IMR-90 (cell line): ENCODE data around the gene EIF4G3. TPM values are rescaled to one million over a fixed set of nuclear protein-coding genes. Genes with fewer than 3 reads are reported as not detected.

Experiments used
- ATAC-seq: fragments of 200-7000 bp; cut with Tn5 transposase; 2 replicates; pipeline ENCODE4 v1.9.1; 2020; ENCODE audit warnings: low read depth, mild to moderate bottlenecking, moderate library complexity
- BruUV-seq: library from RNA; stranded (reverse); fragments of 400-500 nt; replicated peaks from 2 replicates; lab custom pipeline; 2021; lab: Mats Ljungman, UMichigan
- CTCF ChIA-PET: fragments of 300-600 bp; formaldehyde crosslinking; extraction: SDS; loops from one replicate; lab custom pipeline; 2021; ENCODE audit warnings: antibody characterized with exemption; lab: Yijun Ruan, JAX
- POLR2A ChIA-PET: fragments of 300-600 bp; sonication (Branson Sonifier 250); formaldehyde crosslinking; loops from one replicate; lab custom pipeline; 2022; ENCODE audit warnings: antibody characterized with exemption; ENCODE audit not compliant: unreplicated experiment; lab: Charles Lee
- DNase-seq: peaks from one replicate; pipeline ENCODE4 v3.0.0; 2013
- H2AFZ ChIP-seq: replicated peaks from 2 replicates; pipeline ENCODE3; 2013; ENCODE audit warnings: low read length, mild to moderate bottlenecking; ENCODE audit not compliant: poor library complexity
- H2AK5ac ChIP-seq: 2 replicates; pipeline ENCODE4 v1.6.1; 2013; ENCODE audit warnings: low read depth, low read length, inconsistent platforms
- H2AK9ac ChIP-seq: replicated peaks from 2 replicates; pipeline ENCODE3; 2013; ENCODE audit warnings: mild to moderate bottlenecking, low read depth, low read length, moderate library complexity; ENCODE audit not compliant: poor library complexity
- H2BK120ac ChIP-seq: 2 replicates; pipeline ENCODE4 v1.6.1; 2013; ENCODE audit warnings: low read depth, low read length, inconsistent platforms
- H2BK15ac ChIP-seq: 3 replicates; pipeline ENCODE4 v1.6.1; 2013; ENCODE audit warnings: low read depth, low read length, inconsistent platforms
- H2BK20ac ChIP-seq: 2 replicates; pipeline ENCODE4 v1.6.1; 2013; ENCODE audit warnings: low read depth, mild to moderate bottlenecking, inconsistent platforms, low read length, moderate library complexity
- H2BK5ac ChIP-seq: 2 replicates; pipeline ENCODE4 v1.6.1; 2013; ENCODE audit warnings: mild to moderate bottlenecking, low read depth, low read length, inconsistent platforms; ENCODE audit not compliant: poor library complexity, severe bottlenecking
- H3K14ac ChIP-seq: replicated peaks from 2 replicates; pipeline ENCODE4 v1.6.1; 2013; ENCODE audit warnings: low read depth, low read length, inconsistent platforms
- H3K18ac ChIP-seq: 2 replicates; pipeline ENCODE4 v1.6.1; 2013; ENCODE audit warnings: low read depth, low read length, control low read depth
- H3K23ac ChIP-seq: 2 replicates; pipeline ENCODE4 v1.6.1; 2013; ENCODE audit warnings: low read depth, low read length, inconsistent platforms
- H3K27ac ChIP-seq: 2 replicates; pipeline ENCODE4 v1.5.1; 2013; ENCODE audit warnings: mild to moderate bottlenecking, control low read depth, low read length; ENCODE audit not compliant: insufficient read depth
- H3K27me3 ChIP-seq: 2 replicates; pipeline ENCODE4 v1.6.1; 2013; ENCODE audit warnings: low read length; ENCODE audit not compliant: control insufficient read depth, insufficient read depth
- H3K36me3 ChIP-seq: 2 replicates; pipeline ENCODE4 v1.6.1; 2013; ENCODE audit warnings: low read length, mixed read lengths; ENCODE audit not compliant: control insufficient read depth, insufficient read depth
- H3K4ac ChIP-seq: 2 replicates; pipeline ENCODE4 v1.6.1; 2013; ENCODE audit warnings: low read depth, low read length, inconsistent platforms
- H3K4me1 ChIP-seq: 2 replicates; pipeline ENCODE4 v1.6.1; 2013; ENCODE audit warnings: low read length, mixed read lengths; ENCODE audit not compliant: control insufficient read depth, insufficient read depth
- H3K4me2 ChIP-seq: 2 replicates; pipeline ENCODE4 v1.6.1; 2013; ENCODE audit warnings: low read depth, mild to moderate bottlenecking, control low read depth, low read length, moderate library complexity
- H3K4me3 ChIP-seq: 2 replicates; pipeline ENCODE4 v1.5.1; 2013; ENCODE audit warnings: low read depth, mild to moderate bottlenecking, control low read depth, low read length, moderate library complexity; ENCODE audit not compliant: insufficient read depth
- H3K56ac ChIP-seq: 2 replicates; pipeline ENCODE4 v1.6.1; 2013; ENCODE audit warnings: low read length, inconsistent platforms; ENCODE audit not compliant: insufficient read depth; ENCODE audit errors: extremely low read depth
- H3K79me1 ChIP-seq, 2 experiments: 2 replicates each; pipeline ENCODE4 v1.6.1; 2013; ENCODE audit warnings: low read length in 2 of 2, inconsistent platforms in 1 of 2, low read depth in 1 of 2
- H3K9ac ChIP-seq: 2 replicates; pipeline ENCODE4 v1.6.1; 2013; ENCODE audit warnings: low read depth, low read length, control low read depth
- H3K9me1 ChIP-seq: 2 replicates; pipeline ENCODE4 v1.6.1; 2013; ENCODE audit warnings: low read length, inconsistent platforms; ENCODE audit not compliant: insufficient read depth
- H3K9me3 ChIP-seq: 2 replicates; pipeline ENCODE4 v1.6.1; 2013; ENCODE audit warnings: low read length; ENCODE audit not compliant: control insufficient read depth, insufficient read depth
- H4K20me1 ChIP-seq: 2 replicates; pipeline ENCODE4 v1.6.1; 2013; ENCODE audit warnings: low read length, inconsistent platforms; ENCODE audit not compliant: insufficient read depth
- H4K5ac ChIP-seq: 2 replicates; pipeline ENCODE4 v1.6.1; 2013; ENCODE audit warnings: mild to moderate bottlenecking, low read depth, low read length, control low read depth
- H4K8ac ChIP-seq, 2 experiments: 2 replicates each; pipeline ENCODE4 v1.6.1; 2013; ENCODE audit warnings: low read depth in 2 of 2, low read length in 2 of 2, control low read depth in 1 of 2, inconsistent platforms in 1 of 2
- H4K91ac ChIP-seq: 2 replicates; pipeline ENCODE4 v1.6.1; 2013; ENCODE audit warnings: low read depth, low read length, inconsistent platforms; ENCODE audit not compliant: insufficient read depth
- CHD1 ChIP-seq: IDR thresholded peaks from 2 replicates; pipeline ENCODE4 v1.6.1; 2012; ENCODE audit warnings: low read depth, low read length, improper control_type of control experiment
- CTCF ChIP-seq: conservative IDR thresholded peaks from 2 replicates; pipeline ENCODE4 v1.5.1; 2012; ENCODE audit warnings: mild to moderate bottlenecking, low read depth, low read length, improper control_type of control experiment
- FOS ChIP-seq: fragments of 150-350 bp; IDR thresholded peaks from 2 replicates; pipeline ENCODE4 v1.6.1; 2016; ENCODE audit warnings: low read depth, low read length
- MAFK ChIP-seq: IDR thresholded peaks from 2 replicates; pipeline ENCODE4 v1.6.1; 2012; ENCODE audit warnings: low read depth, low read length, improper control_type of control experiment
- RAD21 ChIP-seq: IDR thresholded peaks from 2 replicates; pipeline ENCODE4 v1.6.1; 2012; ENCODE audit warnings: low read length, improper control_type of control experiment
- WGBS, 2 experiments: methylation state at CpG; one replicate each; pipeline versions ENCODE4 v1.1.5 to v1.1.7; 2013; ENCODE audit warnings: missing lambda C conversion rate in 2 of 2; ENCODE audit not compliant: insufficient read length in 1 of 2; ENCODE audit errors: extremely low coverage in 2 of 2; 5-methylcytosine and 5-hydroxymethylcytosine counted together
- dilution Hi-C: fragments of 300-500 bp; cut with HindIII; formaldehyde crosslinking; loops from one replicate; pipeline ENCODE4 v1.14.3; 2018; ENCODE audit warnings: low sequenced_read_pairs; ENCODE audit not compliant: unreplicated experiment
- in situ Hi-C: fragments of 300-500 bp; cut with MboI; formaldehyde crosslinking; loops from 3 replicates; pipeline ENCODE4 v1.14.3; 2019; ENCODE audit warnings: low sequenced_read_pairs, inconsistent platforms, mixed read lengths
- intact Hi-C: fragments of 100-400 bp; cut with micrococcal nuclease; formaldehyde crosslinking; loops from 2 replicates; pipeline ENCODE4 v1.10.0; 2022
- polyA plus RNA-seq, 3 experiments: library from polyadenylated mRNA; depleted of rRNA; stranded (reverse); fragments of >200 nt; gene quantifications; 2 replicates each; pipeline ENCODE4 v1.2.3, GENCODE V29; 2012; ENCODE audit warnings: low replicate concordance in 1 of 3
- total RNA-seq: library from RNA; depleted of rRNA; stranded (reverse); fragments of >200 nt; gene quantifications from 2 replicates; pipeline ENCODE4 v1.2.3, GENCODE V29; 2012

The EIF4G3 gene
- total and polyA plus RNA-seq, 2 of the 4 experiments (the other 2 are of a cell fraction) = 25.8 to 49.2 TPM

GRCh38 chr1:21058035-21058793, 118.5 kb downstream of the EIF4G3 start:
- dilution Hi-C loops (no loop called here), in situ Hi-C loops (no loop called here)
- POLR2A ChIA-PET = no interaction called here

More at GRCh38 chr1:21058035-21058793, 118.5 kb downstream of the EIF4G3 start:
- intact Hi-C loops = no loop called here
- 0 out of 2 replicates have a peak, but pooled peaks cover 9% of the 10 kb centered on the region for H4K20me1 ChIP-seq
- H3K79me1 ChIP-seq = peaks cover 12 to 41% of the 10 kb centered on the region in 2 experiments
- no peak overlapping the region for H2BK120ac ChIP-seq
- DNase-seq (no peak), ATAC-seq (no peak)
- no peak overlapping the region for H4K5ac ChIP-seq
- no TSS peak for BruUV-seq
- H3K4me2 ChIP-seq = no peak overlapping the region
- no peak overlapping the region for H2AFZ ChIP-seq
- no peaks in the 10 kb centered on the region for H3K9me3 ChIP-seq
- peaks cover 2% of the 10 kb centered on the region; the same call in 1 of the 2 replicates for H3K4me1 ChIP-seq
- no peak overlapping the region for H3K27ac ChIP-seq
- no peak overlapping the region for H4K91ac ChIP-seq
- CTCF ChIA-PET = interaction anchor here (0.7 to 1.1 kb wide), 3 partner anchors 15 to 266 kb away, joined by 3 read pairs; no protein-coding TSS in a partner anchor
- H3K9me1 ChIP-seq = no peaks in the 10 kb centered on the region
- no peak overlapping the region for H2AK5ac ChIP-seq
- H3K14ac ChIP-seq = no peak overlapping the region
- H3K27me3 ChIP-seq = no peaks in the 10 kb centered on the region
- no peak overlapping the region for H2BK15ac ChIP-seq
- no peak overlapping the region for H3K9ac ChIP-seq
- H4K8ac ChIP-seq = no peak overlapping the region
- no peaks in the 10 kb centered on the region; the same call in 1 of the 2 replicates for H3K36me3 ChIP-seq
- H3K56ac ChIP-seq = no peak overlapping the region
- no peak overlapping the region for H2BK5ac ChIP-seq
- H3K4me3 ChIP-seq = no peak overlapping the region
- H2BK20ac ChIP-seq = no peak overlapping the region
- no CpG with 5 or more reads among the region's 3 CpGs for WGBS, 2 experiments
- H2AK9ac ChIP-seq = no peak overlapping the region
- no peak for TF ChIP-seq FOS
- TF ChIP-seq CHD1 = no peak
- no peak for TF ChIP-seq CTCF
- no peak for TF ChIP-seq MAFK
- no peak for TF ChIP-seq RAD21
- H3K18ac ChIP-seq = no peak overlapping the region
- no peak overlapping the region for H3K4ac ChIP-seq
- H3K23ac ChIP-seq = no peak overlapping the region
